HL-60 (cell line): ENCODE results near the gene ARMC2.

Experiments
- GABPA ChIP-seq: IDR thresholded peaks from 2 replicates; pipeline ENCODE4 v1.6.1; 2012; ENCODE audit warnings: low read depth
- POLR2AphosphoS5 ChIP-seq: IDR thresholded peaks from 2 replicates; pipeline ENCODE4 v1.6.1; 2012; ENCODE audit warnings: low read depth
- TF ChIP-seq, protein P1 (sequence below): IDR thresholded peaks from one replicate; pipeline ENCODE4 v1.5.1; 2011; ENCODE audit warnings: low read length, control low read depth, inconsistent platforms; ENCODE audit not compliant: insufficient read depth
- TF ChIP-seq, protein P2 (sequence below): IDR thresholded peaks from 2 replicates; pipeline ENCODE4 v1.6.1; 2012; ENCODE audit warnings: low read depth; ENCODE audit not compliant: insufficient replicate concordance

DNA sequence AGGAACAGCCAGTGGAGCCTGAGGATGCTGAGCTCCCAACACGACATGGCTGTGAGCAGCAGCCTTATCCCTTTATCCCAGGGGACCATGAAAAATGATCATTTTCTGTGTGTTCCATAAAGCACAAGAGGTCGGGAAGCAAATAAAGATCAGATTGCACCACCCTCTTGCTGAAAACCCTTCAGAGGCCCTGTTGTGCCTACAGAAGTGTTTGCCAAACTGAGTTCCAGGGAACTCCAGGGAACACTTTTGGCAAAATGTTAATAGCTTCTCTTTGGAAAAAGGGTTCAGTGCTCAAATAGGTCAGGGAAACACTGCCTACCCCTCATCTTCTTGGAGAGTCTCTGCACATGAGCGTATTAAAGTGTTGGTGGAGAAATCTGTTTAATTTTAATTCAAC is 24.4 kb downstream of the ARMC2 start:
- TF ChIP-seq, protein P1, sequence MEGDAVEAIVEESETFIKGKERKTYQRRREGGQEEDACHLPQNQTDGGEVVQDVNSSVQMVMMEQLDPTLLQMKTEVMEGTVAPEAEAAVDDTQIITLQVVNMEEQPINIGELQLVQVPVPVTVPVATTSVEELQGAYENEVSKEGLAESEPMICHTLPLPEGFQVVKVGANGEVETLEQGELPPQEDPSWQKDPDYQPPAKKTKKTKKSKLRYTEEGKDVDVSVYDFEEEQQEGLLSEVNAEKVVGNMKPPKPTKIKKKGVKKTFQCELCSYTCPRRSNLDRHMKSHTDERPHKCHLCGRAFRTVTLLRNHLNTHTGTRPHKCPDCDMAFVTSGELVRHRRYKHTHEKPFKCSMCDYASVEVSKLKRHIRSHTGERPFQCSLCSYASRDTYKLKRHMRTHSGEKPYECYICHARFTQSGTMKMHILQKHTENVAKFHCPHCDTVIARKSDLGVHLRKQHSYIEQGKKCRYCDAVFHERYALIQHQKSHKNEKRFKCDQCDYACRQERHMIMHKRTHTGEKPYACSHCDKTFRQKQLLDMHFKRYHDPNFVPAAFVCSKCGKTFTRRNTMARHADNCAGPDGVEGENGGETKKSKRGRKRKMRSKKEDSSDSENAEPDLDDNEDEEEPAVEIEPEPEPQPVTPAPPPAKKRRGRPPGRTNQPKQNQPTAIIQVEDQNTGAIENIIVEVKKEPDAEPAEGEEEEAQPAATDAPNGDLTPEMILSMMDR, result no peak
- TF ChIP-seq POLR2AphosphoS5 (no peak), GABPA (no peak)
- TF ChIP-seq, protein P2, sequence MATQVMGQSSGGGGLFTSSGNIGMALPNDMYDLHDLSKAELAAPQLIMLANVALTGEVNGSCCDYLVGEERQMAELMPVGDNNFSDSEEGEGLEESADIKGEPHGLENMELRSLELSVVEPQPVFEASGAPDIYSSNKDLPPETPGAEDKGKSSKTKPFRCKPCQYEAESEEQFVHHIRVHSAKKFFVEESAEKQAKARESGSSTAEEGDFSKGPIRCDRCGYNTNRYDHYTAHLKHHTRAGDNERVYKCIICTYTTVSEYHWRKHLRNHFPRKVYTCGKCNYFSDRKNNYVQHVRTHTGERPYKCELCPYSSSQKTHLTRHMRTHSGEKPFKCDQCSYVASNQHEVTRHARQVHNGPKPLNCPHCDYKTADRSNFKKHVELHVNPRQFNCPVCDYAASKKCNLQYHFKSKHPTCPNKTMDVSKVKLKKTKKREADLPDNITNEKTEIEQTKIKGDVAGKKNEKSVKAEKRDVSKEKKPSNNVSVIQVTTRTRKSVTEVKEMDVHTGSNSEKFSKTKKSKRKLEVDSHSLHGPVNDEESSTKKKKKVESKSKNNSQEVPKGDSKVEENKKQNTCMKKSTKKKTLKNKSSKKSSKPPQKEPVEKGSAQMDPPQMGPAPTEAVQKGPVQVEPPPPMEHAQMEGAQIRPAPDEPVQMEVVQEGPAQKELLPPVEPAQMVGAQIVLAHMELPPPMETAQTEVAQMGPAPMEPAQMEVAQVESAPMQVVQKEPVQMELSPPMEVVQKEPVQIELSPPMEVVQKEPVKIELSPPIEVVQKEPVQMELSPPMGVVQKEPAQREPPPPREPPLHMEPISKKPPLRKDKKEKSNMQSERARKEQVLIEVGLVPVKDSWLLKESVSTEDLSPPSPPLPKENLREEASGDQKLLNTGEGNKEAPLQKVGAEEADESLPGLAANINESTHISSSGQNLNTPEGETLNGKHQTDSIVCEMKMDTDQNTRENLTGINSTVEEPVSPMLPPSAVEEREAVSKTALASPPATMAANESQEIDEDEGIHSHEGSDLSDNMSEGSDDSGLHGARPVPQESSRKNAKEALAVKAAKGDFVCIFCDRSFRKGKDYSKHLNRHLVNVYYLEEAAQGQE, result no peak
